T-helper 1 cell treated with Interleukin-12 subunit alpha and Interleukin-12 subunit beta and Interleukin-4 antibody, amounts not matched to agents 30 ng/mL and 1 ng/mL, for 36 hours (primary cell): ENCODE data around the gene TGFBRAP1. TPM values are rescaled to one million over a fixed set of nuclear protein-coding genes. Genes with fewer than 3 reads are reported as not detected.

Experiments
- intact Hi-C: fragments of 100-400 bp; cut with micrococcal nuclease; formaldehyde crosslinking; loops from one replicate; pipeline ENCODE4 v1.15.1; 2024
- total RNA-seq: library from RNA; stranded (reverse); gene quantifications from 2 replicates; pipeline ENCODE4 v1.2.3, GENCODE V29; 2022

Gene TGFBRAP1
- total RNA-seq, 1 donor from 2014 or later: 22.8 TPM

DNA sequence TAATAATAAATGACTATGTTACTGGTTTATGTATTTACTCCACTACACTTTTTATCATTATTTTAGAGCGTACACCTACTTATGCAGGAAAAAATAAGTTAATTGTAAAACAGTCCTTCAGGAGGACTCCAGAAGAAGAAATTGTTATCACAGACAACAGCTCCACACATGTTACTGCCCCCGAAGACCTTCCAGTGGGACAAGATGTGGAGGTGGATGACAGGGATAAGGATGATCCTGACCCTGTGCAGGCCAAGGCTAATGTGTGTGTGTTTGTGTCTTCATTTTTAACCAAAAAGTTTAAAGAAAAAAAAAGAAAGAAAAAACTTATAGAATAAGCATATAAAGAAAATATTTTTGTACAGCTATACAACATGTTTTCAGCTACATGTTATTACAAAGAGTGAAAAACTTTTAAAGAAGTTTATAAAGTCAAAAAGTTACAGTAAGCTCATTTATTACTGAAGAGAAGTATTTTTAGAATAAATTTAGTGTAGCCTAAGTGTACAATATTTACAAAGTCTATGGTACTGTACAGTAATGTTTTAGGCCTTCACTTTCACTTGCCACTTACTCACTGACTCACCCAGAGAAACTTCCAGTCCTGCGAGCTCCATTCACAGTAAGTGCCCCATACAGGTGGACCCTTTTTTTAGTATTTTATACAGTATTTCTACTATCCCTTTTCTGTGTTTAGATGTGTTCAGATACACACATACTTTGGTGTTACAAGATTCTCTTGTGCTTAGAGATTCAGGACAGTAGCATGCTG lies 7.5 kb downstream of the TGFBRAP1 start:
- intact Hi-C loops: no loop called here

DNA sequence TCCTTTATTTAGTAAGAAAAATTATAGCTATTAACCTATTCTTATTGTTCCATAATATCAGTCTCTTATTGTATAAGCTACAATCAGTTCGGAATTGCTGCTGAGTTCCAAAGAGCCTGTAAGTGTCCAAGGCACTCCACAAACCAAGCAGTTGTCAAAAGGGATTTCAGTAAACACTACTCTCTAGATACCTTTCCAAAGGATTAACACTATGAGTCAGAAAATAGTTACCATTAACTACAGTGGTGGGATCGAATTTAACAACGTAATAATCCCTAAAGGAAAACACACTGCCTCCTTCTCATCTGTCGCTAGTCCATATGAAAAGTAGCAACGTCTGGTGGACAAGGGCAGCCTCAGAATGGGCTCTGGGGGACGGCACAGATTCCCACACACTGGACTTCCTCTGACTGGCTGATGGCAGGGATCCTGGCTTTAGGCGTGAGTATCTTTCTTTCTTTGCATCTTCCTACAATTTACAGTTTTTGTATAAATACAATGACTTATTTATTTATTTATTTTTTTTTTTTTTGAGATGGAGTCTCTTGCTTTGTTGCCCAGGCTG lies 8.8 kb downstream of the TGFBRAP1 start:
- intact Hi-C loops: no loop called here

DNA sequence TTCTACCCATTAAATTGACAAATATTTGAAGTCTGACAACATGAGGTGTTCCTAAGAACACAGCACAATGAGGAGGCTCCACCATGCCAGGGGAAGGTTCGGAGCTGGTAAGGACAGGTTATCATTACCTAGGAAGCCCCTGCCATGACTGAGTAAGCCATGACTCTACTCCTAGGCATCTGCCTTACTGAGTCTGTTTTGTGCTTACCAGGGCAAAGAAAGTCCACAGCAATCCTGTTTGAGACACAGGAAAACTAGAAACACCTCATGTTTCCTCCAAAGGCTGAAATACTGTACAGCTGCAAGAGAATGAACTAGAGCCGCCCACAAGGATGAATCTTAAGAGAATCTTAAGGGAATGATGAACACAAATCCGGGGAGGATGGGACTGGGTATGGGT lies 11.6 kb downstream of the TGFBRAP1 start:
- intact Hi-C loops: no loop called here

DNA sequence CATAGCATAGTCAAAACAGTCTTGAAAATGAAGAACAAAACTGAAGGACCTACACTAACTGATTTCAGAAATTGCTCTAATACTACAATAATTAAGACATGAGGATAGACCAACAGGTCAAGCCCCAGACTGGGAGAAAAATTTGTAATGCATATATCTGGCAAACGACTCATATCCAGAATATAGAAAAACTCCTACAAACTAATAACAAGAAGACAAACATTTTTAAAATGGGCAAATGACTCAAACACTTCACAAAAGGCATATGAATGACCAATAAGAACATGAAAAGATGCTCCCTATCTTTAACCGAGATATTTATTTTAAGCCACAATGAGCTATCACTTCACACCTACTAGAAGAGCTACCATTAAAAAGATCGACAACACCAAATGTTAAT lies 14.2 kb downstream of the TGFBRAP1 start:
- intact Hi-C loops: no loop called here

DNA sequence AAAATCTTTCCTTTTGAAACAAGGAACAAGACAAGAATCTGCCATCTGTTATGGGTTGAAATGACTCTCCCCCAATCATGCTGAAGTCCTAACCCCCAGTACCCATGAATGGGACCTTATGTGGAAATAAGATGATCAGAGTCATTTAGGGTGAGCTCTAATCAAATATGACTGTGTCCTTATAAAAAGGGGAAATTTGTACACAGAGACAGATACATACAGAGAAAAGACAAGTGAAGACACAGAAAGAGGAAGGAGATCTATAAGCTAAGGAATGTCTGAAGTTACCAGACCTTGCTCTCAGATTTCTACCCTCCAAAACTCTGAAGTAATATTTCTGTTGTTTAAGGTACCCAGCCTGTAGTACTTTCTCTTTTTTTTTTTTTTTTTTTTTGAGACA lies 15.7 kb downstream of the TGFBRAP1 start:
- intact Hi-C loops: no loop called here

DNA sequence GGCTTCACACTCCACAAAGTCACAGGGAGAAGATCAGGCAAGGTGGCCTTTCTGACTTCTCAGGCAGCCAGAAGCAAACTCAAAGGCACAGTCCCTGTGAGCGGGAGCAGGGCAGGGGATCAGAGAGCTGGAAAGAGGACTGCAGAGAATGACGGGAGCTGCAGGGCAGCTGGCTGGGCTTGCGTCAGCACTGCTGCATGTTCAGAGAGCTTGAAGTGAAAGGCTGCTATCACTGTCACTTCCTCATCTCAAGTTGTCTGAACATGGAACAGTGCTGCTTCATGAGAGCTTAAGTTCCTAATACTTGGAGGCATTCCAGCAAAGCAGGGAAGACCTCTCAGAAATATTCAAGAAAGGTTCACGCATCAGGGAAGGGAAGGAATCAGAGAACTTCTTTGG lies 20.4 kb downstream of the TGFBRAP1 start:
- intact Hi-C loops: no loop called here

DNA sequence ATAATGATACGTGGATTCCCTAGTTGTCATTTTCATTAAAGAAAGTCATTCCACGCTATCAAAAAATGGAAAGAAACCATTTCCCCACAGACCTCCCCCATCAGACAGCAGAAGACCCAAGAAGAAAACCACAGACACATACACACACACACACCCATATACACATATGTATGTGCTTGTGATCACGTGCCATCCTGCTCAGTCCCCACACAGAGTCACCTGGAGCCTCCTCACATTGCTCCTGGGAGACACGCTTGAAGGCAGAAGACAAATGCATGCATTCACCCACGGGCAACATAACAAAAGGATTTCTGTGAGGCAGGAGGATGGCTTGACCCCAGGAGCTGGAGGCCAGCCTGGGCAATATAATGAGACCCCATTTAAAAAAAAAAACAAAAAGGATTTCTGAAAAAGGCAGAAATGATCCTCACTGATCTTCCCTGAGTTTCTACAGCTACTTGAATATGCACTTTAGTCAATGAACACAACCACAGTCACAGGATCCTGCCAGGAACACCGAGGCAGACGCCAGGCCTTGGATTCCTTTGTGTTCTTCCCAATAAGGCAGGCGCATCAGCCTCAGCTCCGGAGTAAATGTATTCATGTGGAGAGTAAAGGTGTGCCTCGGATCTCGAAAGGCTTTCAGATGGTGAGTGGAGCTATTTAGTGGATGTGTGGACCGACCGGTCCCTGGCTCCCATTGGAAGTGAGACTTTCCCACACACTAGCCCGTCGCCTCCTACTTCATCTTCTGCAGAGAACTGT lies 21.0 kb downstream of the TGFBRAP1 start:
- intact Hi-C loops: no loop called here

DNA sequence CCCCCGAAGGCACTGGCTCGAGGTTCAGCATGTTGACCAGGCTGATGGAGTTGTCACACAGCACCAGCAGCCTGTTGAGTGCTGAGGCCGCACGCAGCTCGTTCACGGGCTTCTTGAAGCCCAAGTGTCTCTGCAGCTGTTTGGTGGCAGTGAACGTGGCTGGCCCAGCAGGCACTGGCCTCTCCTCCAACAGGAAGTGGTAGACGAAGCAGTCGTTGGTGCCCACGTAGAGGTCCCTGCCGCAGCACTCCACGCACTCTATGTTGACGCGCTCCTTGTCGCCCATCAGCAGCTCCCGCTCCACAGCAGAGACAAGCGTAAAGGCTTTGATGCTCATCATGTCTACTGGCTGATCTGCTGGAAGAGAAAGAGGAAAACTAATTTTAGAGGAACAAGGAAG lies 21.6 kb downstream of the TGFBRAP1 start:
- intact Hi-C loops: no loop called here

DNA sequence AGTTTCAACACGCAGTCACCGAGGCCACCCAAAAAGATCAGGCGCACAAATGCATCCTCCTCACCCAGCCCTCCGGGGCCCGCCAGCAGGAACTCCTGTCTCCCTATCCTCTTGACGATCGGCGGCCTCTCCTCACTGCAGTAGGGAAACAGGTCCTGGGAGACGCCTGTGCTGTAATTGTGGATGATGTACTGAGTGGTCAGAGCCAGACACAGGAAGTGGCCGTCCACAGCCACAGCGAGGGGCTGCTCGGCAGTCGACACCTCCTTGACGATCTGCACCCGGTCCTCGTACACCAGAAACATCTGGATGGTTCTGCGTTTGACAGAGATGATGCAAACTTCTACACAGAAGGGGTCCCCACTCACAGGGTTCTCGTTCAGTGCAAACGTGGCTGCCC lies 22.0 kb downstream of the TGFBRAP1 start:
- intact Hi-C loops: no loop called here

DNA sequence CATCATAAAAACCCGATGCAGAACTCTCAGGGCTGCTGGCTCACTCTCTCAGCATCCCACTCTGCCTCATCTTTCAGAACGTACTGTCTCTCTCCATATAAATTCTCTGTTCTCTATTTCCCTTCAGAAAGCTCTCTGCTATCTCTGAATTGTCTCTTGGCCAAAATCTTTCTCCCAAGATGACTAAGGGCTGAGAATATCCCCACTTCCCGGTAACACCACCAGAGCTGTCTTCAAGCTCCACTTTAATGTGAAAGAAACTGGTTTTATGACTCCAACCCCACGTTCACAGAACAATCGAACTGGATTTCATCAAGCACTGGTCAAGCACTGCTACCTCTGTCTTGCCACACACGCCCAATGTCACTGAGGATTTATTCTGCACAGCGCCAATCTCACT lies 22.4 kb downstream of the TGFBRAP1 start:
- intact Hi-C loops: no loop called here

DNA sequence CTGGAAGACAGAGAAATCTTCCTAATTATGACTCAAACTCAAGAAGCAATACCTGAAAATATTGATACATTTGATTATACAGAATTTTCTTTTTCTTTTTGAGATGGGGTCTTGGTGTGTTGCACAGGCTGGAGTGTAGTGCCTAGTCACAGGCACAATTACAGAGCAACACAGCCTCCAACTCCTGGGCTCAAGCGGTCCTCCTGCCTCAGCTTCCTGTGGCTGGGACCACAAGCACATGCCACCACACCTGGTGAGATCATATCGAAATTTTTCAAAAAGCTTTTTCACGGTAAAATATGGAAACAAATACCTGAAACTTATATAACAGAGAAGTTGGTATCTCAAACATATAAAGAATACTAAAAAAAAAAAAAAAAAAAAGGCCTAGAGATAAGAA lies 27.9 kb downstream of the TGFBRAP1 start:
- intact Hi-C loops: no loop called here

DNA sequence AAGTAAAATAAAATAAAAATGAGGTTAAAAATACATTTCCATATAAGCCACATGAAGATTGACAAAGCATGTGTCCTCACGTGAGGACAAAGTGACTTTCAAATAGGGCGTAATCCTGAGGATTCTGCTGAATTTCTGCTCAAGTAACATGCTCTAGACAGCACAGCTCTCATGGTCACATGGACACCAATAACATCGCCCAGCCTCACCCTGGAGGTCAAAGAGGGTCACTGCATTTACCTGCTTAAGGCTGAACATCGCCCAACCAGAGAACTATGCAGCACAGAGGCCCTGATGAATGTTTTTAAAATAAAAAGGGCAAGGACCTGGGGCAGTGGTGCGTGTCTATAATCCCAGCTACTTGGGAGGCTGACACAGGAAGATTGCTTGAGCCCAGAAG lies 30.2 kb downstream of the TGFBRAP1 start:
- intact Hi-C loops: no loop called here

DNA sequence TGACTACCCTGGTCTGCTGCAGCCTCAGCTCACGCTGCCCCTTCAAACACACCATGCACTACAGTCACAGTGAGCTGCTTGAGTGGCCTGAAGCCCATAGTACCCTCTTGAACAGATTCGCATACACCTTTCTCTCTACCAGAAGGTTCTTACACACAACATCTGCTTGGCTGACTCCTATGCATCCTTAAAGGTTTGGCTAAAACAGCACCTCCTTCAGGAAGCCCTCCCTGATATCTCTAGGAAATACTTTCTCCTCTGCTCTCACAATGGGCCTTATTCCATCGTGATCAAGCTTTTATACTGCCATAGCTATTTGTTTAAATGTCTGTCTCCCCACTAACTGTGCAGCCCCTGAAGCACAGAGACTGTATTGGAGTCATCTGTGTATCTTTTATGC lies 31.5 kb downstream of the TGFBRAP1 start:
- intact Hi-C loops: no loop called here

DNA sequence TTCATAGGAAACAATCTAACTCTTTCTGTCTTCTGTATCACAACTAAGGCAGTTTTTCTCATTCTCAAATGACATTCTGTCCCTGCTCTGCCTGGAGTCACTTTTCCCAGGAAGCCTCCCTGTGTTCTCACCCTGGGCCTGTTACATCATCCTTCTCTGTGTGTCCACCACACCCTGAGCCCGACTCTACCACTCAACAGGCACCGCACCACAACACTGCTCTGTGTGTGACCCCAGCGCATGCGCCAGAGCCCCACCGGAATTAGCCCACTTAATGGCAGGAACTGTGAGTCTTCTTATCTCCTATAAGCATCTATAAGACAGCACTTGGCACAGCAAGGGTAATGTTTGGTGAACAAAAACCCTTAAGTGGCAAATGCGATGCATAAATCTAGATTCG lies 32.3 kb downstream of the TGFBRAP1 start:
- intact Hi-C loops: no loop called here

DNA sequence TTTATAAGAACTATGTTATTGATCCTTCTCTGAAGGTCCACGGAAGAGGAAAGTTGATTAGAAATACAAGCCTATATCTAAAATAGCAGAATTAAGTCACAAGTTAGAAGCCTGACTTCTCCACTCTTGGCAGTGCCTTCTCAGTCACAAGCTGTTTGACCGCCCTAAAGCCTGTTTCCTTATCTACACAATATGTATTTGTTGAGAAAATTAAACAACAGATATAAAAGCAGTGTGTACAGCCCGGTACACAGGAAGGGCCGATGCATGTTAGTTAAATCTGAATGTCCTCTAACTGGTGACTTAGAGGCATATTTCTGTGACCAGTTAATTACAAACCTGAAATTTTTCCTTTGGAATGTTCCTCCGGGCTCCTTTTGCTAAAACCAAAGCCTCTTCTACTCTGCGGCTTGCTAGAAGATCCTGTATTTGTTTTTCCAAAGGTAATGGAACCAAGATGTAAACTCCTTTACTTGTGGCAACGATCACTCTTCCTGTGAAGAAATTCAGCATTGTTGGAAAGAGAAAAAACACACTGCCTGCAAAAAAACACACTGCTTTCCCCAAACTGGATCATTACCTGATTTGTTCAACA lies 33.4 kb downstream of the TGFBRAP1 start:
- intact Hi-C loops: no loop called here

DNA sequence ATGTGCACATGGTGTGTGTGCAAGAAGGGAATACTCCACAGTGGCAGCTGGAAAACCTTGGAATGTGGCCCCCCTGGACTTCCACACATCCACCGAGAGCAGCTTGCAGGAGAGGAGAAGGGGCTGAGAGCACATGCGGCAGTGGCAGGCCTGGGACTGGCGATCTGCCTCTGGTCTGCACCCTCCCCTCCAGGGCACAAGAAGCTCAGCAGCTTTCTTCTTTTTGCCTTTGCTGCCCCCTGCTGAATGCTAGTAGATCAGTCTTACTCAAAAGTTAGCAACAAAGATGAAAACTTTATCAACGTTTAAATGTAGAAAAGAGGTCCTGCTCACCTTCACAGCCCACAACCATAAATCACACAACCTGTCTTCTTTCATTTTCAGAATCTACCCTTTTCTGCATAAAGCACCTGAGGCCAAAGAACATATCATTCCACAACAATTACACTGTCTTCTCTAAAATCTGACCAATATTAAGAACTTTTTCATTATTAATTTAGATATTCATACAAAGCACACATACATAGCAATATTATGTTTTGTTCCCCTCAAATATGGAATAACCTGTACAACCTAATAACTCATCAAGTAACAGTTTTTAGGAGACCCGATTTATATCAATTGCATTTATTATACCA lies 34.6 kb downstream of the TGFBRAP1 start:
- intact Hi-C loops: loop anchor here (1.0 kb wide), 1 partner anchor 181 kb away; no protein-coding TSS in a partner anchor

DNA sequence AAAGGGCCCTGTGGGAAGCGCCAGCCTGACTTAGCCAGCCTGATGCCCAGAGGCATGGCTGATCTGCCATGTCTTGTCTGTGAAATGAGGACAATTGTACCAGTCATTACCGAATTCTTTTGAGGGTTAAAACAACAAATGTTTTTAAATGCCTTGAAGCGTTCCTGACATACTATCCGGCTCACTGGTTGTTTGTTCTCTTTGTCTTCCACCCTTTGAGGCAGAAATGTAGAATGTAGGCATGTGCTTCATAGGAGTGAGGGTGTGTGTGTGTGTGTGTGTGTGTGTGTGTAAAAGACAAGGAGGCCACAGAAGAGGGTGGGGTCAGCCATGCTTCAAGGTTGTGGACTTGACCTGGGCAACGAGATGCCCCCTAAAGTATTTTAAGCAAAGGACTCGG lies 35.5 kb downstream of the TGFBRAP1 start:
- intact Hi-C loops: no loop called here

DNA sequence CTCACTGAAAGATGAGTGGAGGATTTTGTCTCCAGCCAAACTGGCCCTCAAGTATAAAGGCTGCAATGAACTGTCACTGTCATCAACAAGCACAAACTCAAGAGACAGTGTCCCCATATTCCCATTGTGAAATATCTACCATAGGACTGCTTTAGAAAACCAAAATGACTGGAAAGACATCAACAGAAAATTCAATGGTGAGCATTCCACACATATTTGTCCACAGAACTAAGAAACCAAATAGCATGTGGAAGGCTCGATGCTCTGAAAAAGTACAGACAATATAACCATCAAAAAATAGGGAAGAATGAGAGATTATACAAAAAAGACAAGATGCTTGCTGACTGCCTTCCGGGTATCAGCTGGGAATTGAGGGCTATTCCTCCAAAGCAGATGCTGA lies 37.6 kb downstream of the TGFBRAP1 start:
- intact Hi-C loops: no loop called here

DNA sequence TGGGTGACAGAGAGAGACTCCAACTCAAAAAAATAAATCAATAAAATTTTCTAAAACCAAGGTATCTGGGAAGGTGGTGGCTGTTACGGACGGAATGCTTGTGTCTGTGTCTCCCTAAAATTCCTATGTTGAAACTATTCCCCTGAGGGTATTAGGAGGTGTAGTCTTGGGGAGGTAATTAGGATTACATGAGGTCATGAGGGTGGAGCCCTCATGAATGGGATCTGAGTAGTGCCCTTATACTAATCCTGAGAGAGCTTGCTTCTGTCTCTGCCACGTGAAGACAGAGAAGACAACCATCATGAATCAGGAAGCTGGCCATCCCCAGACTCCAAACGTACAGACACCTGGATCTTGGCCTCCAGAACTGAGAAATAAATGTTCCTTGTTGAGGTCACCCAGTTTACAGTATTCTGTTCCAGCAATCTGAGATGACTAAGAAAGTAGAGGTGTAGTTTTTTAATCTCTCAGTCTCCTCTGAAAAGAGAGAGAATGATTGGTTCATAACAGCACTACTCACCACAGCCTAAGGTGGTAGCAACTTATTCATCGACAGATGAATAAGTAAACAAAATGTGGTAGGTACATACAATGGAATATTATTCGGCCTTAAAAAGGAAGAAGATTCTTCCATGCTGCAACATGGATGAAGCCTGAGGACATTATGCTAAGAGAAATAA lies 38.4 kb downstream of the TGFBRAP1 start:
- intact Hi-C loops: no loop called here

DNA sequence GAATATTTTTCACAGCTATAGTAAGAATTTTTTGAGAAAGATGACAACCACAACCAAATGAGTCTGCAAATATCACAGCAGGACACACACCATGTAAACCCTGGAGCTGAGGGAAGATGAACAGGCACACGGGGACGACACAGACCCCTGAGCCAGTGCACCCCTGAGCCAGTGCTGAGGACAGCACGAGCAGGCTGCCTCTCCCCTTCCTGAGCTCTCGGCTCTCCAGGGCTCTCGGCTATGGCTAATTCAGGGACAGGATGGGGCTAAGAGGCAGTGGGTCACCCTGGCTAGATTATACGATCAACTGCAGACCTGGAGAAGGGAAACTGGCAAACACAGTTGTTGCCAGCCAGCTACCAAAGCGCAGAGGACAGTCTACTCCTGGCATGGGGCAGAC lies 41.4 kb downstream of the TGFBRAP1 start:
- intact Hi-C loops: no loop called here

DNA sequence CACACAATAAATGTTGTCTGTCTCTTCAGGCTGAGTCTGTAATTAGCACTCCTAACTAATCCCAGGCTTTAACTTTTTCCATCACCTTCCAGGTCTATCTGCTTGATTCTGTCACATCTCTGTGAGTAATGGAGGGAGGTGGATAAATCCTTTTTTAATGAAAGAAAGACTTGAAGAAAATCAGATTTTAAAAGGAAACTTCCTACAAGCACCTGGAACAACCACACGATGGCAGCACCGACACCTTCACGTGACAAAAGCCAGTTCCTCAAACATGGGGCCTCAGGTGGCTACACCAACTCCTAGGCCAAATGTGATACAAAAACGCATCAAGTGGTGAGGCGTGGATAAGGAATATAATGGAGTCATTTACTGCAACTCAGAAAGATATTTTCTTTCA lies 41.8 kb downstream of the TGFBRAP1 start:
- intact Hi-C loops: loop anchor here (2.0 kb wide), 1 partner anchor 233 kb away; no protein-coding TSS in a partner anchor
